ELR (cell line): Measurements from ENCODE around the gene ADSS1.

Source experiments
- DNase-seq: peaks from one replicate; pipeline ENCODE4 v3.0.0-alpha.2; 2015; ENCODE audit warnings: low read depth

Gene ADSS1

GRCh38 chr14:104796687-104797081 lies 72.7 kb downstream of the ADSS1 start:
- DNase-seq = no peak
